Vagina (tissue), 2 donors: Measurements from ENCODE around the gene GNAS-AS1. TPM values are rescaled to one million over a fixed set of nuclear protein-coding genes. Genes with fewer than 3 reads are reported as not detected.

Source experiments
- DNase-seq, 2 donors: peaks; one replicate each; pipeline ENCODE4 v3.0.0-alpha.2; 2017; ENCODE audit errors: extremely low spot score in 2 of 2
- H3K27ac ChIP-seq: fragments of 200-600 bp; sonication (generic); one replicate; pipeline ENCODE4 v1.5.1; 2019
- H3K27me3 ChIP-seq: fragments of 200-600 bp; sonication (generic); one replicate; pipeline ENCODE4 v1.5.1; 2019
- H3K36me3 ChIP-seq, 2 donors: fragments of 200-600 bp; sonication (generic); one replicate each; pipeline ENCODE4 v1.5.1; 2017 to 2019
- H3K4me1 ChIP-seq: fragments of 200-600 bp; sonication (generic); one replicate; pipeline ENCODE4 v1.5.1; 2019
- H3K4me3 ChIP-seq, 2 donors: fragments of 200-600 bp; sonication (generic); 1 replicate in 1 of 2; 2 replicates in 1 of 2; pipeline ENCODE4 v1.5.1; 2016 to 2019
- H3K9me3 ChIP-seq: fragments of 200-600 bp; sonication (generic); one replicate; pipeline ENCODE4 v1.5.1; 2019
- POLR2A ChIP-seq, 2 donors: fragments of 450-650 bp; IDR thresholded peaks; one replicate each; pipeline ENCODE4 v1.6.1; 2017; ENCODE audit warnings: antibody characterized with exemption in 2 of 2, mild to moderate bottlenecking in 2 of 2, moderate library complexity in 2 of 2
- POLR2AphosphoS5 ChIP-seq, 2 donors: sonication (generic); formaldehyde crosslinking; IDR thresholded peaks; one replicate each; pipeline ENCODE4 v1.9.0; 2017; ENCODE audit warnings: antibody characterized with exemption in 2 of 2, mild to moderate bottlenecking in 2 of 2, low read depth in 1 of 2; ENCODE audit not compliant: insufficient read depth in 1 of 2
- intact Hi-C: fragments of 100-400 bp; cut with DNase I; formaldehyde crosslinking; loops from one replicate; pipeline ENCODE4 v1.15.1; 2023
- total RNA-seq: library from RNA; depleted of rRNA; stranded (reverse); fragments of >200 nt; gene quantifications from one replicate; pipeline ENCODE4 v1.2.3, GENCODE V29; 2016
- TF ChIP-seq, protein P1 (sequence below), 3 experiments: fragments of 450-650 bp in 2 of 3; fragments of 200-600 bp in 1 of 3; sonication (generic) in 1 of 3; IDR thresholded peaks; one replicate each; pipeline ENCODE4 v1.5.1; 2017 to 2019; ENCODE audit warnings: antibody characterized with exemption in 3 of 3, mild to moderate bottlenecking in 2 of 3, moderate library complexity in 2 of 3

The GNAS-AS1 gene
- total RNA-seq, 1 donor from 2014 or later: not detected

DNA sequence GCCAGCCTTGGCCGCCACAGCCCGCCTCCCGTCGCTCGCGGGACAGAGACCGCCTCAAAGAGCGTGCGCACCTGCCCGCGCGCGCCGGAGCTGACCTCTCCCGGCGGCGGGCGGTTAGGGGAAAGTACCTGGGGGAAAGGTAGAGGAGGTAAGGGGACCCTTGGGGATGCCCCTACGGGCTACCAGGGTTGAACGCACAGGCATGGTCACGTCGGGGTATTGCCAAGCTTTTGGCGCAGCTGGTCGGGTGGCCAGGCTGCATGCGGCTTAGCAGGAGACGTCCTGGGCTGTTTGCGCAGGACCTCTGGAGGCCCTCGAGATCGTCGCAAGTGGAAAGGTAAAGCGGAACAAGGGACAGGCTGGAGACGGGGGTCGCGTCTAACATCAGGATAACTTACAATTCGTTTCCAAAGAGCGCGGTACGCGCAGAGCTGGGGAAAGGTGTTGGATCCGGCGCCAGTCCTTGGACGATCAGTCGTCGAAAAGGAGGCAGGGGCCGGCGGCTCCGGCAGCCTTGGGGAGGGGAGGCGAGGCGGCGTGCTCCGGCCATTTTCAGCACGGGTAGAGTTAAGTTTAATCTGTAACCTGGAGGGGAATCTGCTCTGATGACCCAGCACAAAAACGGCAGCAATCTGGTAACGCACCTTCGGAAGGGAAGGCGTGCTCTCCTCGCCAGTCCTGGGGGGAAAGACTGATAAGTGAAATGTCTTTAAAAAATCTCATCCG is 9.0 kb downstream of the GNAS-AS1 start:
- peaks cover 16% of the 10 kb centered on the region for H3K4me1 ChIP-seq
- H3K27me3 ChIP-seq: no peaks in the 10 kb centered on the region
- TF ChIP-seq, protein P1, sequence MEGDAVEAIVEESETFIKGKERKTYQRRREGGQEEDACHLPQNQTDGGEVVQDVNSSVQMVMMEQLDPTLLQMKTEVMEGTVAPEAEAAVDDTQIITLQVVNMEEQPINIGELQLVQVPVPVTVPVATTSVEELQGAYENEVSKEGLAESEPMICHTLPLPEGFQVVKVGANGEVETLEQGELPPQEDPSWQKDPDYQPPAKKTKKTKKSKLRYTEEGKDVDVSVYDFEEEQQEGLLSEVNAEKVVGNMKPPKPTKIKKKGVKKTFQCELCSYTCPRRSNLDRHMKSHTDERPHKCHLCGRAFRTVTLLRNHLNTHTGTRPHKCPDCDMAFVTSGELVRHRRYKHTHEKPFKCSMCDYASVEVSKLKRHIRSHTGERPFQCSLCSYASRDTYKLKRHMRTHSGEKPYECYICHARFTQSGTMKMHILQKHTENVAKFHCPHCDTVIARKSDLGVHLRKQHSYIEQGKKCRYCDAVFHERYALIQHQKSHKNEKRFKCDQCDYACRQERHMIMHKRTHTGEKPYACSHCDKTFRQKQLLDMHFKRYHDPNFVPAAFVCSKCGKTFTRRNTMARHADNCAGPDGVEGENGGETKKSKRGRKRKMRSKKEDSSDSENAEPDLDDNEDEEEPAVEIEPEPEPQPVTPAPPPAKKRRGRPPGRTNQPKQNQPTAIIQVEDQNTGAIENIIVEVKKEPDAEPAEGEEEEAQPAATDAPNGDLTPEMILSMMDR (IDR thresholded peaks at IDR 0.05): no peak
- no peak for TF ChIP-seq POLR2A (IDR thresholded peaks at IDR 0.05)
- TF ChIP-seq POLR2AphosphoS5 (IDR thresholded peaks at IDR 0.05; ENCODE audit: insufficient read depth in 1 of 2, low read depth in 1 of 2): no peak
- no peaks in the 10 kb centered on the region for H3K9me3 ChIP-seq
- intact Hi-C loops: no loop called here
- no peak overlapping the region for H3K4me3 ChIP-seq
- DNase-seq: no peak
- no peak overlapping the region for H3K27ac ChIP-seq
- H3K36me3 ChIP-seq: no peaks in the 10 kb centered on the region

DNA sequence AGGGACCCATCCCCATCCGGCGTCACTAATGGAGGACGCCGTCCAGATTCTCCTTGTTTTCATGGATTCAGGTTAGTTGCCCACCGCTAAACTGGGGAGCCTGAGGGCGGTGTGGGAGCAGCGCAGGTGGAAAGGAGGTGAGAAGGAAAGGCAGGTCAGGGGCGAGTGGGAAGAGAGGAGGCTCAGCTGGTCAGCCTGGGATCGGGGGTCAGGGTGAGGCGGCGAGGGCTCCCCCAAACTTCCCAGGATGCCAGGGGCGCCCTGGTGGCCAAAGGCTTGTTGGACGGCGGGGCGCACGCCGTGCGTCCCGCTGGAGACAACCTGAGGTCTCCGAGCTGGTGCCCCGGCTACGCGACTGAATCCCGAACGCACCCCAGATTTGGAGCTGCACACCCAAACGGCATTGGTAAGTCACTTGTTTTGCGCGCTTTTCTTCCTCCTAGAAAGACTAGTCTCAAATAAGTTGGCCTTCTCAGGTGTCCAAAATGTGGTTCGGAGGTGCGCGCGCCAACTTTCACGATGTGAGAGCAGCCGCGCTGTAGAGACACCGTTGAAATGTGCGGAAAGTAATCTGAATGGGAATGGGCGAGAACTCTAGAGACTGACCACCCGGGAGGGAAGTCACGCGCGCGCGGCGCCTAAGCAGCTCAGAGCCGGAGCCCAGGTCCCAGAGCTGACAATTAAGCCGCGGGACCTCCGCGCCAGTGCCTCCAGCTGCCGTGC is 9.7 kb downstream of the GNAS-AS1 start:
- no peak overlapping the region for H3K27ac ChIP-seq
- DNase-seq: no peak
- no peak overlapping the region for H3K4me3 ChIP-seq
- H3K27me3 ChIP-seq: no peaks in the 10 kb centered on the region
- peaks cover 16% of the 10 kb centered on the region for H3K4me1 ChIP-seq
- TF ChIP-seq POLR2A (IDR thresholded peaks at IDR 0.05): no peak
- no peak for TF ChIP-seq POLR2AphosphoS5 (IDR thresholded peaks at IDR 0.05; ENCODE audit: insufficient read depth in 1 of 2, low read depth in 1 of 2)
- TF ChIP-seq, protein P1 (IDR thresholded peaks at IDR 0.05): no peak
- H3K36me3 ChIP-seq: no peaks in the 10 kb centered on the region
- H3K9me3 ChIP-seq: no peaks in the 10 kb centered on the region
- intact Hi-C loops: no loop called here

DNA sequence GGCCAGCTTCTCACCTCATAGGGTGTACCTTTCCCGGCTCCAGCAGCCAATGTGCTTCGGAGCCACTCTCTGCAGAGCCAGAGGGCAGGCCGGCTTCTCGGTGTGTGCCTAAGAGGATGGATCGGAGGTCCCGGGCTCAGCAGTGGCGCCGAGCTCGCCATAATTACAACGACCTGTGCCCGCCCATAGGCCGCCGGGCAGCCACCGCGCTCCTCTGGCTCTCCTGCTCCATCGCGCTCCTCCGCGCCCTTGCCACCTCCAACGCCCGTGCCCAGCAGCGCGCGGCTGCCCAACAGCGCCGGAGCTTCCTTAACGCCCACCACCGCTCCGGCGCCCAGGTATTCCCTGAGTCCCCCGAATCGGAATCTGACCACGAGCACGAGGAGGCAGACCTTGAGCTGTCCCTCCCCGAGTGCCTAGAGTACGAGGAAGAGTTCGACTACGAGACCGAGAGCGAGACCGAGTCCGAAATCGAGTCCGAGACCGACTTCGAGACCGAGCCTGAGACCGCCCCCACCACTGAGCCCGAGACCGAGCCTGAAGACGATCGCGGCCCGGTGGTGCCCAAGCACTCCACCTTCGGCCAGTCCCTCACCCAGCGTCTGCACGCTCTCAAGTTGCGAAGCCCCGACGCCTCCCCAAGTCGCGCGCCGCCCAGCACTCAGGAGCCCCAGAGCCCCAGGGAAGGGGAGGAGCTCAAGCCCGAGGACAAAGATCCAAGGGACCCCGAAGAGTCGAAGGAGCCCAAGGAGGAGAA is 10.5 kb downstream of the GNAS-AS1 start:
- peaks cover 16% of the 10 kb centered on the region for H3K4me1 ChIP-seq
- H3K9me3 ChIP-seq: no peaks in the 10 kb centered on the region
- no peaks in the 10 kb centered on the region for H3K36me3 ChIP-seq
- H3K27me3 ChIP-seq: no peaks in the 10 kb centered on the region
- TF ChIP-seq POLR2AphosphoS5 (IDR thresholded peaks at IDR 0.05; ENCODE audit: insufficient read depth in 1 of 2, low read depth in 1 of 2) (no peak), POLR2A (IDR thresholded peaks at IDR 0.05) (no peak)
- TF ChIP-seq, protein P1 (IDR thresholded peaks at IDR 0.05): no peak
- H3K4me3 ChIP-seq: no peak overlapping the region
- no peak overlapping the region for H3K27ac ChIP-seq
- no peak for DNase-seq
- intact Hi-C loops: no loop called here

DNA sequence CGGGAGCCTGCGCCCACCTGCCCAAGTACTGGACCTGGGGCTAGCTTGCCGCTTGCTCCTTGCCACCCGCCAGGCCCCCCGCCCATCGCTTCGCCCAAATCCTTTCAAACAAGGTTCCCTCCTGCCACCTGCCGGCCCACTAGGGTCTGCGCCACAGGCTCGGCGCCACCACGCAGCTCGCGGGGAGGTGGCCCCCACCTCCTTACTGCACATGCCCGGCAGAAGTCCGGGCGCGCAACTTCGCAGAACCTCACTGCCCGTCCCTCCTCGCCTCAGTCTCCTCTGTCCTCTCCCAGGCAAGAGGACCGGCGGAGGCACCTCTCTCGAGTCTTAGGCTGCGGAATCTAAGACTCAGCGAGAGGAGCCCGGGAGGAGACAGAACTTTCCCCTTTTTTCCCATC is 11.2 kb downstream of the GNAS-AS1 start:
- DNase-seq: no peak
- no peaks in the 10 kb centered on the region for H3K27me3 ChIP-seq
- intact Hi-C loops: no loop called here
- no peaks in the 10 kb centered on the region for H3K36me3 ChIP-seq
- H3K4me1 ChIP-seq: peaks cover 16% of the 10 kb centered on the region
- no peak overlapping the region for H3K4me3 ChIP-seq
- H3K9me3 ChIP-seq: no peaks in the 10 kb centered on the region
- H3K27ac ChIP-seq: no peak overlapping the region
- TF ChIP-seq, protein P1 (IDR thresholded peaks at IDR 0.05): no peak
- no peak for TF ChIP-seq POLR2AphosphoS5 (IDR thresholded peaks at IDR 0.05; ENCODE audit: insufficient read depth in 1 of 2, low read depth in 1 of 2)
- TF ChIP-seq POLR2A (IDR thresholded peaks at IDR 0.05): no peak
